OCI-LY1 (cell line): ENCODE results near the gene DQX1.

ENCODE experiments used
- EZH2 ChIP-seq: fragments of 200-600 bp; sonication (generic), shearing (Covaris generic); IDR thresholded peaks from 2 replicates; pipeline ENCODE4 v1.8.0; 2017; ENCODE audit warnings: borderline replicate concordance, mixed run types, mild to moderate bottlenecking, antibody characterized with exemption, low read length, moderate library complexity, mixed read lengths
- TF ChIP-seq, protein P1 (sequence below): fragments of 200-600 bp; sonication (generic), shearing (Covaris generic); IDR thresholded peaks from 2 replicates; pipeline ENCODE4 v1.5.1; 2017; ENCODE audit warnings: mild to moderate bottlenecking, antibody characterized with exemption, low read length, moderate library complexity, mixed read lengths

GRCh38 chr2:74527741-74528140 lies 1.7 kb upstream of the DQX1 start:
- TF ChIP-seq, protein P1, sequence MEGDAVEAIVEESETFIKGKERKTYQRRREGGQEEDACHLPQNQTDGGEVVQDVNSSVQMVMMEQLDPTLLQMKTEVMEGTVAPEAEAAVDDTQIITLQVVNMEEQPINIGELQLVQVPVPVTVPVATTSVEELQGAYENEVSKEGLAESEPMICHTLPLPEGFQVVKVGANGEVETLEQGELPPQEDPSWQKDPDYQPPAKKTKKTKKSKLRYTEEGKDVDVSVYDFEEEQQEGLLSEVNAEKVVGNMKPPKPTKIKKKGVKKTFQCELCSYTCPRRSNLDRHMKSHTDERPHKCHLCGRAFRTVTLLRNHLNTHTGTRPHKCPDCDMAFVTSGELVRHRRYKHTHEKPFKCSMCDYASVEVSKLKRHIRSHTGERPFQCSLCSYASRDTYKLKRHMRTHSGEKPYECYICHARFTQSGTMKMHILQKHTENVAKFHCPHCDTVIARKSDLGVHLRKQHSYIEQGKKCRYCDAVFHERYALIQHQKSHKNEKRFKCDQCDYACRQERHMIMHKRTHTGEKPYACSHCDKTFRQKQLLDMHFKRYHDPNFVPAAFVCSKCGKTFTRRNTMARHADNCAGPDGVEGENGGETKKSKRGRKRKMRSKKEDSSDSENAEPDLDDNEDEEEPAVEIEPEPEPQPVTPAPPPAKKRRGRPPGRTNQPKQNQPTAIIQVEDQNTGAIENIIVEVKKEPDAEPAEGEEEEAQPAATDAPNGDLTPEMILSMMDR = no peak
- no peak for TF ChIP-seq EZH2
